DOHH2 (cell line): ENCODE results near the gene ADARB1.

ENCODE experiments used
- CTCF ChIP-seq: fragments of 200-600 bp; sonication (generic); IDR thresholded peaks from one replicate; pipeline ENCODE4 v1.5.1; 2014; ENCODE audit warnings: antibody characterized with exemption, mild to moderate bottlenecking, low read depth, low read length; ENCODE audit not compliant: poor library complexity, severe bottlenecking
- EZH2phosphoT487 ChIP-seq: fragments of 200-600 bp; sonication (generic); IDR thresholded peaks from 2 replicates; pipeline ENCODE4 v1.6.1; 2017; ENCODE audit warnings: borderline replicate concordance, mild to moderate bottlenecking, antibody characterized with exemption, low read length, moderate library complexity, mixed read lengths

DNA sequence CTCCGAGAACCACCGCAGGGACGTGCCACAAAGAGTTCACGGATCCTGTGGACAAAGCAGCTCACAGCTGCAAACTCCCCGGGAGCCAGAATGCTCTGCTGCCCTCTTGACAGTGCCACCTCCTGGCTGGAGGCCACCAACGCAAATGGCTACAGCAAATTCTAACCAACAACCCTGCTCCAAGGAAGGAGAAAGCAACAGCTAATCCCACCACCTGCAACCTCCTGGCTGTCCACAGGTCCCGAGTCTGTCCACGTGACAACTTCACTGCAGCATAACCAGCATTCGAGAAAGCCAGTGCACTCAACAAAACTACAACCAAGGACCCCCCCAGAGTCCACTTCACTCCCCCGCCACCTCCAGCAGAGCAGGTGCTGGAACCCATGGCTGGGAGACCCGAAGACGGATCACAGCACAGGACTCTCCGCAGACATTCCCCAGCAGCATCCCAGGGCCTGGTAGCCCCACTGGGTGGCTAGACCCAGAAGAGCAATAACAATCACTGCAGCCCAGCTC, 196.0 kb downstream of the ADARB1 start:
- TF ChIP-seq CTCF: peak; percentile 24
- no peak for TF ChIP-seq EZH2phosphoT487
